K562 (cell line): ENCODE data around the gene CARD9. TPM values are rescaled to one million over a fixed set of nuclear protein-coding genes. Genes with fewer than 3 reads are reported as not detected.

ENCODE experiments used
- ATAC-seq: fragments of 200-7000 bp; cut with Tn5 transposase; 3 replicates; pipeline ENCODE4 v1.9.1; 2020; ENCODE audit warnings: moderate library complexity
- BruUV-seq: library from RNA; stranded (reverse); fragments of 400-500 nt; replicated peaks from 2 replicates; lab custom pipeline; 2021; lab: Mats Ljungman, UMichigan
- CTCF ChIA-PET: fragments of 300-600 bp; formaldehyde crosslinking; extraction: SDS; loops from one replicate; lab custom pipeline; 2021; ENCODE audit warnings: low intra/inter-chr PET ratio; lab: Yijun Ruan, JAX
- POLR2A ChIA-PET: fragments of 300-600, 350-650 bp; sonication (Branson Sonifier 250); formaldehyde crosslinking; extraction: SDS; loops from one replicate; lab custom pipeline; 2021; ENCODE audit warnings: antibody characterized with exemption, inconsistent platforms; lab: Yijun Ruan, JAX
- DNase-seq, 4 experiments: peaks; one replicate each; pipeline versions ENCODE4 v3.0.0 to v3.0.0-alpha.2; 2011 to 2018; ENCODE audit warnings: low spot score in 3 of 4, mixed read lengths in 3 of 4; ENCODE audit errors: extremely low read depth in 1 of 4
- FAIRE-seq: peaks from 2 replicates; lab custom pipeline; 2011; peaks lifted over from hg19 to GRCh38; lab: Jason Lieb, UNC
- H2AFZ ChIP-seq: 2 replicates; pipeline ENCODE4 v1.6.0; 2011; ENCODE audit warnings: low read depth, low read length, control low read depth, inconsistent platforms
- H3K27ac ChIP-seq: fragments of 200-600 bp; 3 replicates; pipeline ENCODE4 v1.8.0; 2011; ENCODE audit warnings: low read depth, mild to moderate bottlenecking, control low read depth, inconsistent platforms, low read length, moderate library complexity, mixed read lengths; ENCODE audit errors: extremely low read depth
- H3K27me3 ChIP-seq, 2 experiments: fragments of 300-600 bp in 1 of 2; 2 replicates in 1 of 2; 3 replicates in 1 of 2; pipeline versions ENCODE4 v1.6.0 to v1.8.0; 2011; ENCODE audit warnings: inconsistent platforms in 2 of 2, low read length in 2 of 2, mild to moderate bottlenecking in 1 of 2, mixed read lengths in 1 of 2, moderate library complexity in 1 of 2; ENCODE audit not compliant: control insufficient read depth in 2 of 2, insufficient read depth in 2 of 2
- H3K36me3 ChIP-seq: fragments of 300-600 bp; 3 replicates; pipeline ENCODE4 v1.8.0; 2011; ENCODE audit warnings: mild to moderate bottlenecking, low read length, inconsistent platforms; ENCODE audit not compliant: control insufficient read depth, insufficient read depth
- H3K4me1 ChIP-seq, 2 experiments: fragments of 200-600 bp in 1 of 2; replicated peaks in 1 of 2; 2 replicates in 1 of 2; 3 replicates in 1 of 2; pipeline versions ENCODE4 v1.5.1 to v1.8.0; 2011; ENCODE audit warnings: inconsistent platforms in 2 of 2, low read length in 2 of 2, mild to moderate bottlenecking in 1 of 2, mixed read lengths in 1 of 2, moderate library complexity in 1 of 2; ENCODE audit not compliant: control insufficient read depth in 2 of 2, insufficient read depth in 2 of 2
- H3K4me2 ChIP-seq: 2 replicates; pipeline ENCODE4 v1.6.1; 2011; ENCODE audit warnings: low read length, control low read depth, inconsistent platforms, mixed read lengths; ENCODE audit not compliant: insufficient read depth
- H3K4me3 ChIP-seq: fragments of 200-600 bp; sonication (generic), shearing (Covaris generic); 2 replicates; pipeline ENCODE4 v1.5.1; 2016; ENCODE audit warnings: control low read depth, inconsistent platforms
- H3K79me2 ChIP-seq: fragments of 200-600 bp; 3 replicates; pipeline ENCODE4 v1.8.0; 2011; ENCODE audit warnings: low read length, inconsistent platforms; ENCODE audit not compliant: control insufficient read depth, insufficient read depth
- H3K9ac ChIP-seq, 2 experiments: 2 replicates each; pipeline versions ENCODE4 v1.6.0 to v1.6.1; 2011; ENCODE audit warnings: low read depth in 2 of 2, low read length in 2 of 2, control low read depth in 1 of 2, inconsistent platforms in 1 of 2, mild to moderate bottlenecking in 1 of 2, mixed read lengths in 1 of 2; ENCODE audit not compliant: insufficient read depth in 1 of 2
- H3K9me1 ChIP-seq: one replicate; pipeline ENCODE4 v1.6.0; 2011; ENCODE audit warnings: inconsistent platforms, mild to moderate bottlenecking, low read length, moderate library complexity; ENCODE audit not compliant: control insufficient read depth, insufficient read depth
- H3K9me3 ChIP-seq: replicated peaks from 2 replicates; pipeline ENCODE4 v1.5.1; 2011; ENCODE audit warnings: low read depth, low read length, inconsistent platforms; ENCODE audit not compliant: control insufficient read depth, insufficient read depth
- H4K20me1 ChIP-seq: replicated peaks from 2 replicates; pipeline ENCODE4 v1.6.1; 2011; ENCODE audit warnings: low read length, inconsistent platforms, mixed read lengths; ENCODE audit not compliant: control insufficient read depth, insufficient read depth
- CAMTA2 ChIP-seq: fragments of 250-450 bp; sonication (Bioruptor Pico); conservative IDR thresholded peaks from 2 replicates; pipeline ENCODE4 v1.5.1; 2022
- CHD1 ChIP-seq: fragments of 200-600 bp; sonication (generic); IDR thresholded peaks from one replicate; pipeline ENCODE4 v1.6.1; 2012; ENCODE audit warnings: mild to moderate bottlenecking, moderate library complexity, low read length, inconsistent platforms
- COPS2 ChIP-seq: fragments of 450-650 bp; conservative IDR thresholded peaks from 2 replicates; pipeline ENCODE4 v1.6.1; 2016; ENCODE audit warnings: mild to moderate bottlenecking, moderate library complexity
- LEF1 ChIP-seq: fragments of 450-650 bp; IDR thresholded peaks from 2 replicates; pipeline ENCODE4 v1.6.1; 2016; ENCODE audit warnings: mild to moderate bottlenecking
- MXI1 ChIP-seq: IDR thresholded peaks from 2 replicates; pipeline ENCODE4 v1.6.1; 2011; ENCODE audit warnings: low read depth, mild to moderate bottlenecking, improper control_type of control experiment, low read length
- PTTG1 ChIP-seq: fragments of 450-650 bp; IDR thresholded peaks from 2 replicates; pipeline ENCODE4 v1.6.1; 2016; ENCODE audit warnings: low read depth, mild to moderate bottlenecking, missing genetic modification characterization, missing compliant biosample characterization
- RBFOX2 ChIP-seq: fragments of 200-400 bp; formaldehyde crosslinking; IDR thresholded peaks from 2 replicates; pipeline ENCODE4 v1.6.1; 2017; ENCODE audit warnings: low read depth, mild to moderate bottlenecking, low read length, moderate library complexity
- RBM22 ChIP-seq: fragments of 200-400 bp; formaldehyde crosslinking; IDR thresholded peaks from 2 replicates; pipeline ENCODE4 v1.6.1; 2018; ENCODE audit warnings: low read length, low read depth; ENCODE audit not compliant: poor library complexity, severe bottlenecking
- RBM34 ChIP-seq: fragments of 200-400 bp; formaldehyde crosslinking; IDR thresholded peaks from 2 replicates; pipeline ENCODE4 v1.6.1; 2018; ENCODE audit warnings: low read length, borderline replicate concordance; ENCODE audit not compliant: insufficient read depth
- SMARCA5 ChIP-seq: fragments of 450-650 bp; IDR thresholded peaks from 2 replicates; pipeline ENCODE4 v1.6.1; 2016
- ZBED1 ChIP-seq: IDR thresholded peaks from 2 replicates; pipeline ENCODE4 v1.6.1; 2014
- ZNF140 ChIP-seq: fragments of 250-450 bp; sonication (Bioruptor Pico); IDR thresholded peaks from 2 replicates; pipeline ENCODE4 v1.8.0; 2021; ENCODE audit warnings: moderate library complexity, mild to moderate bottlenecking, inconsistent platforms
- ZNF57 ChIP-seq: fragments of 450-650 bp; formaldehyde crosslinking; IDR thresholded peaks from 2 replicates; pipeline ENCODE4 v1.4.0; 2020; ENCODE audit warnings: mild to moderate bottlenecking, moderate library complexity
- WGBS: fragments of 100-300 bp; shearing (Covaris generic); methylation state at CpG from one replicate; pipeline ENCODE4 v1.1.6; 2016; ENCODE audit warnings: low coverage, mixed read lengths; ENCODE audit not compliant: insufficient coverage; ENCODE audit errors: missing lambda C conversion rate; 5-methylcytosine and 5-hydroxymethylcytosine counted together
- in situ Hi-C: fragments of 300-500 bp; cut with MboI; formaldehyde crosslinking; loops from 4 replicates; pipeline ENCODE4 v1.15.0; 2018; ENCODE audit warnings: inconsistent platforms, mixed read lengths
- intact Hi-C: fragments of 100-400 bp; cut with micrococcal nuclease; formaldehyde crosslinking; loops from 2 replicates; pipeline ENCODE4 v1.14.2; 2022
- polyA plus RNA-seq, 8 experiments: library from polyadenylated mRNA; depleted of rRNA in 4 of 8; stranded (reverse) in 5 of 8; unstranded in 3 of 8; fragments of >200 nt; fragmentation: Nextera tagmentation in 2 of 8; fragmentation: Illumina TruSeq in 1 of 8; extraction: Ambion mirVana in 2 of 8; extraction: Trizol in 1 of 8; gene quantifications; 2 replicates each; pipeline versions ENCODE4 v1.2.1 to v1.2.3, GENCODE V29; 2011 to 2014; ENCODE audit warnings: inconsistent platforms in 1 of 8, missing spikeins in 1 of 8
- total RNA-seq, 7 experiments: library from RNA; depleted of rRNA in 6 of 7; stranded (reverse); fragments of >200 nt in 6 of 7; fragmentation: Illumina TruSeq in 2 of 7; extraction: Trizol in 2 of 7; gene quantifications; 2 replicates each; pipeline versions ENCODE4 v1.2.1 to v1.2.3, GENCODE V29; 2011 to 2021; ENCODE audit warnings: low replicate concordance in 1 of 7
- TF ChIP-seq, protein P1 (sequence below): fragments of 250-450 bp; sonication (Bioruptor Pico); IDR thresholded peaks from 2 replicates; pipeline ENCODE4 v1.8.0; 2021; ENCODE audit warnings: moderate library complexity, mild to moderate bottlenecking, inconsistent platforms
- TF ChIP-seq, protein P2 (sequence below): sonication (generic); formaldehyde crosslinking; IDR thresholded peaks from 2 replicates; pipeline ENCODE4 v1.8.1; 2023; ENCODE audit warnings: mild to moderate bottlenecking, missing genetic modification reagents

The CARD9 gene
- total and polyA plus RNA-seq, 9 of the 15 experiments (the other 6 are each of a cell fraction or from before 2014, with no cell fraction given): 1.7 to 53.0 (median 9.7) TPM

DNA sequence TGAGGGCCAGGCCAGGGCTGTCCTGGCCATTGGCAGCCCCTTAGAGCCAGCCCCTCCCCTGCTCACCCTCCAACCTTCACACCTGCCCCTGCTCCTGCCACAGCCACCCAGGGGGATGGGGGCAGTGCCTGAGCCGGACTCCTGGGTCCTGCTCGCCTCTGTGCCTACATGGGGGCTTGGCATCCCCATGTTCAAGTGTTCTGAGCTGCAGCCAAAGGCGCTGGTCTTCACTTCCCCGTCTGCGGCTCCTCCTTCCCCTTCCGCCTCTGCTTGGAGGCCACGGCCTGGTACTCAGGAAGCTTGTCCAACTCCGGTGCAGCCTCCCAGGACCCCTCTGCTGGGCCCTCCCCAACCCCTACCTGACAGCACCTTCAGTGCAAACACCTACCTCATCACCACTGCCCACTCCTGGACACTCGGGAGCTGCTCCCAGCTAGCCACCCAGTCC lies 7.7 kb downstream of the CARD9 start:
- intact Hi-C loops: loop anchor here (1.0 kb wide), 1 partner anchor 35 kb away; the partner anchor contains the start of gene SNAPC4

More for the DNA sequence above, 7.7 kb downstream of the CARD9 start:
- ChIA-PET POLR2A (interaction anchor here (0.5 to 1.4 kb wide), 4 partner anchors 8 to 297 kb away, joined by 3 to 4 read pairs (median 3); partner anchors contain the start of gene EGFL7), CTCF (no interaction called here)
- in situ Hi-C loops: no loop called here
- peaks cover 11 to 91% of the 10 kb centered on the region in 2 experiments for H3K4me1 ChIP-seq
- H3K9me1 ChIP-seq: no peaks in the 10 kb centered on the region
- peak overlapping the region in 1 of 2 experiments; percentile 66; a peak in 2 of 4 replicates for H3K9ac ChIP-seq
- FAIRE-seq: no peak
- H3K27me3 ChIP-seq: no peaks in the 10 kb centered on the region
- no peak for ATAC-seq
- H3K4me3 ChIP-seq: no peak overlapping the region
- no peak for DNase-seq
- H3K36me3 ChIP-seq: peaks cover 55% of the 10 kb centered on the region; the same call in 2 of the 3 replicates
- H3K4me2 ChIP-seq: no peak overlapping the region
- no peaks in the 10 kb centered on the region for H3K9me3 ChIP-seq
- 92% methylated on average over 5 of the region's 9 CpGs for WGBS
- no peaks in the 10 kb centered on the region for H4K20me1 ChIP-seq
- BruUV-seq: no TSS peak
- no peak overlapping the region for H3K27ac ChIP-seq
- TF ChIP-seq LEF1 (no peak), ZBED1 (no peak), CAMTA2 (CRISPR knock-in tag) (no peak), COPS2 (no peak), CHD1 (no peak), ZNF140 (CRISPR knock-in tag) (no peak), MXI1 (no peak), ZNF57 (no peak), RBM34 (no peak), SMARCA5 (no peak), RBM22 (peak; percentile 32), PTTG1 (tag) (no peak), RBFOX2 (peak; percentile 31; the same call in 1 of the 2 replicates)
- TF ChIP-seq, protein P1, sequence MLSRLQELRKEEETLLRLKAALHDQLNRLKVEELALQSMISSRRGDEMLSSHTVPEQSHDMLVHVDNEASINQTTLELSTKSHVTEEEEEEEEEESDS: no peak
- TF ChIP-seq, protein P2, sequence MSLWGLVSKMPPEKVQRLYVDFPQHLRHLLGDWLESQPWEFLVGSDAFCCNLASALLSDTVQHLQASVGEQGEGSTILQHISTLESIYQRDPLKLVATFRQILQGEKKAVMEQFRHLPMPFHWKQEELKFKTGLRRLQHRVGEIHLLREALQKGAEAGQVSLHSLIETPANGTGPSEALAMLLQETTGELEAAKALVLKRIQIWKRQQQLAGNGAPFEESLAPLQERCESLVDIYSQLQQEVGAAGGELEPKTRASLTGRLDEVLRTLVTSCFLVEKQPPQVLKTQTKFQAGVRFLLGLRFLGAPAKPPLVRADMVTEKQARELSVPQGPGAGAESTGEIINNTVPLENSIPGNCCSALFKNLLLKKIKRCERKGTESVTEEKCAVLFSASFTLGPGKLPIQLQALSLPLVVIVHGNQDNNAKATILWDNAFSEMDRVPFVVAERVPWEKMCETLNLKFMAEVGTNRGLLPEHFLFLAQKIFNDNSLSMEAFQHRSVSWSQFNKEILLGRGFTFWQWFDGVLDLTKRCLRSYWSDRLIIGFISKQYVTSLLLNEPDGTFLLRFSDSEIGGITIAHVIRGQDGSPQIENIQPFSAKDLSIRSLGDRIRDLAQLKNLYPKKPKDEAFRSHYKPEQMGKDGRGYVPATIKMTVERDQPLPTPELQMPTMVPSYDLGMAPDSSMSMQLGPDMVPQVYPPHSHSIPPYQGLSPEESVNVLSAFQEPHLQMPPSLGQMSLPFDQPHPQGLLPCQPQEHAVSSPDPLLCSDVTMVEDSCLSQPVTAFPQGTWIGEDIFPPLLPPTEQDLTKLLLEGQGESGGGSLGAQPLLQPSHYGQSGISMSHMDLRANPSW (CRISPR knock-in tag): no peak
- no peak overlapping the region for H2AFZ ChIP-seq
- no peaks in the 10 kb centered on the region; the same call in 2 of the 3 replicates for H3K79me2 ChIP-seq
